Glutamatergic neuron (in vitro differentiated cells): Measurements from ENCODE around the gene TRIM31. TPM values are rescaled to one million over a fixed set of nuclear protein-coding genes. Genes with fewer than 3 reads are reported as not detected.

Experiments
- DNase-seq: peaks from one replicate; pipeline ENCODE4 v3.0.0; 2022
- H3K27ac Mint-ChIP-seq: one replicate; pipeline ENCODE4 v1.8.0; 2020; ENCODE audit warnings: mild to moderate bottlenecking, mixed read lengths, inconsistent platforms; ENCODE audit not compliant: unreplicated experiment
- H3K27me3 Mint-ChIP-seq: one replicate; pipeline ENCODE4 v1.8.0; 2020; ENCODE audit warnings: mild to moderate bottlenecking, moderate library complexity, mixed read lengths, inconsistent platforms; ENCODE audit not compliant: unreplicated experiment
- H3K36me3 Mint-ChIP-seq: one replicate; pipeline ENCODE4 v1.8.0; 2020; ENCODE audit warnings: mild to moderate bottlenecking, mixed read lengths, inconsistent platforms; ENCODE audit not compliant: unreplicated experiment
- H3K4me1 Mint-ChIP-seq: one replicate; pipeline ENCODE4 v1.8.0; 2020; ENCODE audit warnings: mild to moderate bottlenecking, low read depth, mixed read lengths, inconsistent platforms; ENCODE audit not compliant: unreplicated experiment
- H3K4me3 Mint-ChIP-seq: one replicate; pipeline ENCODE4 v1.8.0; 2020; ENCODE audit warnings: mild to moderate bottlenecking, mixed read lengths, inconsistent platforms; ENCODE audit not compliant: unreplicated experiment
- H3K9me3 Mint-ChIP-seq: one replicate; pipeline ENCODE4 v1.8.0; 2020; ENCODE audit warnings: mild to moderate bottlenecking, moderate library complexity, mixed read lengths, inconsistent platforms; ENCODE audit not compliant: unreplicated experiment
- total RNA-seq: library from RNA; stranded (reverse); fragmentation: NEBNext Ultra II Directional; extraction: Animal tissue kit (Norgen Biotek cat#: 25700); gene quantifications from one replicate; pipeline ENCODE4 v1.2.1, GENCODE V29; 2021; ENCODE audit not compliant: unreplicated experiment
- TF ChIP-seq, protein P1 (sequence below): fragments of 200-600 bp; sonication (generic); IDR thresholded peaks from one replicate; pipeline ENCODE4 v1.5.0; 2021; ENCODE audit not compliant: partially characterized antibody, unreplicated experiment

Gene TRIM31
- total RNA-seq, 1 donor from 2014 or later, result not detected

GRCh38 chr6:30158475-30159040 lies 45.7 kb upstream of the TRIM31 start:
- H3K27me3 Mint-ChIP-seq, result peaks cover 6% of the 10 kb centered on the region

DNA sequence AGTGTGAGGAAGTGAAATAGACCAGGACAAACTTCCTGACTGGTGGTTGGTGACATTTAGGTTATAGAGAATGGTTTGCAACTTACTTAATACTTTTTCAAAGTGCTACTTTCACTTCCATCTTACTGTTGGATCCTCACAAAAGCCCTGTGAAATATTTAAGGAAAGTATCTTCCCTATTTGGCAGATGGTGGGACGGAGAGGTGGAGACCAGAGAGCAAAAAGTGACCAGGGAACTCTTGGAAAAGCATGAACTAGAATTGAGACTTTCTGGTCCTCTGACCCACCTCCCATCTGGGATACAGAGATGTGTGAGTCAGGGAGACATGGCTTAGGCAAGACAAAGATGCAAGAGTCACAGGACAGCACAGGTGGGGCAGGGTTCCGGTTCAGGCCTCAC lies 45.1 kb upstream of the TRIM31 start:
- H3K9me3 Mint-ChIP-seq, result peaks cover 3% of the 10 kb centered on the region
- no peaks in the 10 kb centered on the region for H3K36me3 Mint-ChIP-seq
- H3K27ac Mint-ChIP-seq, result no peak overlapping the region
- TF ChIP-seq, protein P1, sequence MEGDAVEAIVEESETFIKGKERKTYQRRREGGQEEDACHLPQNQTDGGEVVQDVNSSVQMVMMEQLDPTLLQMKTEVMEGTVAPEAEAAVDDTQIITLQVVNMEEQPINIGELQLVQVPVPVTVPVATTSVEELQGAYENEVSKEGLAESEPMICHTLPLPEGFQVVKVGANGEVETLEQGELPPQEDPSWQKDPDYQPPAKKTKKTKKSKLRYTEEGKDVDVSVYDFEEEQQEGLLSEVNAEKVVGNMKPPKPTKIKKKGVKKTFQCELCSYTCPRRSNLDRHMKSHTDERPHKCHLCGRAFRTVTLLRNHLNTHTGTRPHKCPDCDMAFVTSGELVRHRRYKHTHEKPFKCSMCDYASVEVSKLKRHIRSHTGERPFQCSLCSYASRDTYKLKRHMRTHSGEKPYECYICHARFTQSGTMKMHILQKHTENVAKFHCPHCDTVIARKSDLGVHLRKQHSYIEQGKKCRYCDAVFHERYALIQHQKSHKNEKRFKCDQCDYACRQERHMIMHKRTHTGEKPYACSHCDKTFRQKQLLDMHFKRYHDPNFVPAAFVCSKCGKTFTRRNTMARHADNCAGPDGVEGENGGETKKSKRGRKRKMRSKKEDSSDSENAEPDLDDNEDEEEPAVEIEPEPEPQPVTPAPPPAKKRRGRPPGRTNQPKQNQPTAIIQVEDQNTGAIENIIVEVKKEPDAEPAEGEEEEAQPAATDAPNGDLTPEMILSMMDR, result no peak
- peaks cover 9% of the 10 kb centered on the region for H3K27me3 Mint-ChIP-seq
- H3K4me1 Mint-ChIP-seq, result peaks cover 2% of the 10 kb centered on the region
- H3K4me3 Mint-ChIP-seq, result no peak overlapping the region
- no peak for DNase-seq

More at GRCh38 chr6:30158475-30159040, 45.7 kb upstream of the TRIM31 start:
- TF ChIP-seq, protein P1, result no peak
- H3K4me3 Mint-ChIP-seq, result no peak overlapping the region
- H3K4me1 Mint-ChIP-seq, result peaks cover 2% of the 10 kb centered on the region
- no peak overlapping the region for H3K27ac Mint-ChIP-seq
- no peak for DNase-seq
- H3K9me3 Mint-ChIP-seq, result no peaks in the 10 kb centered on the region
- H3K36me3 Mint-ChIP-seq, result no peaks in the 10 kb centered on the region

- TF ChIP-seq, protein P1, result no peak
- Mint-ChIP-seq H3K36me3 (no peaks in the 10 kb centered on the region), H3K27me3 (peaks cover 11% of the 10 kb centered on the region), H3K27ac (no peak overlapping the region), H3K9me3 (peaks cover 3% of the 10 kb centered on the region), H3K4me3 (no peak overlapping the region), H3K4me1 (peaks cover 2% of the 10 kb centered on the region)
- DNase-seq, result no peak
Observed at GRCh38 chr6:30157581-30157980, 44.7 kb upstream of the TRIM31 start.

- peaks cover 3% of the 10 kb centered on the region for H3K9me3 Mint-ChIP-seq
- peaks cover 2% of the 10 kb centered on the region for H3K4me1 Mint-ChIP-seq
- TF ChIP-seq, protein P1, result no peak
- H3K27me3 Mint-ChIP-seq, result peaks cover 11% of the 10 kb centered on the region
- H3K4me3 Mint-ChIP-seq, result no peak overlapping the region
- no peaks in the 10 kb centered on the region for H3K36me3 Mint-ChIP-seq
- H3K27ac Mint-ChIP-seq, result no peak overlapping the region
- DNase-seq, result no peak
Observed at GRCh38 chr6:30156774-30157173, 43.9 kb upstream of the TRIM31 start.

DNA sequence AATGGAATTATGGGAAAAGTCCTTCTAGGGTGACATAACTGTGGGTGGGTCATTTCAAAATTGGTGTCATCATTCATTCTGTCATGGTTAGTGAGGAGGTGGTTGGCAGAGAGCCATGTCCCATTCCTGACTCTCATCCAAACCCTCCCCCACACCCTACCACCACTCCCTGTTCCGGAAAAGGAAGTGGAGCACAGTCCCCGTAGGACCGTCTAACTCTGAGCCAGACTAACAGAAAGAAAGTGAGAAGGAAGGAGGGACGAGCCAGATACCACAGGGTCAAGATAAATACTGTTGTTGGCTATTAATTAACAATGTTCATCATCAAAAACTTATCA lies 43.3 kb upstream of the TRIM31 start:
- H3K36me3 Mint-ChIP-seq, result no peaks in the 10 kb centered on the region
- DNase-seq, result no peak
- H3K27me3 Mint-ChIP-seq, result peaks cover 11% of the 10 kb centered on the region
- no peak overlapping the region for H3K27ac Mint-ChIP-seq
- no peak overlapping the region for H3K4me3 Mint-ChIP-seq
- peaks cover 2% of the 10 kb centered on the region for H3K4me1 Mint-ChIP-seq
- H3K9me3 Mint-ChIP-seq, result peaks cover 3% of the 10 kb centered on the region
- TF ChIP-seq, protein P1, result no peak
